HEK293 (cell line): ENCODE measurements around the gene MXI1.

Source experiments
- CTCF ChIA-PET: fragments of 350-600 bp; formaldehyde crosslinking; extraction: SDS; loops from one replicate; lab custom pipeline; 2021; ENCODE audit warnings: antibody characterized with exemption; lab: Yijun Ruan, JAX
- POLR2A ChIA-PET: fragments of 300-600 bp; formaldehyde crosslinking; extraction: SDS; loops from one replicate; lab custom pipeline; 2020; ENCODE audit warnings: antibody characterized with exemption, inconsistent platforms; lab: Yijun Ruan, JAX
- H3K27ac ChIP-seq: fragments of 200-500 bp; sonication (Bioruptor generic); 2 replicates; pipeline ENCODE4 v1.5.1; 2014; ENCODE audit warnings: low read depth, low read length, control low read depth, inconsistent platforms; ENCODE audit errors: extremely low read depth
- H3K36me3 ChIP-seq, 2 experiments: fragments of 200-500 bp in 1 of 2; sonication (Bioruptor generic) in 1 of 2; 1 replicate in 1 of 2; 2 replicates in 1 of 2; pipeline ENCODE4 v1.5.1; 2014 to 2017; ENCODE audit warnings: inconsistent platforms in 2 of 2, low read length in 2 of 2; ENCODE audit not compliant: control insufficient read depth in 2 of 2, insufficient read depth in 1 of 2
- H3K4me1 ChIP-seq: fragments of 200-500 bp; sonication (Bioruptor generic); 2 replicates; pipeline ENCODE4 v1.5.1; 2014; ENCODE audit warnings: mild to moderate bottlenecking, low read length, inconsistent platforms; ENCODE audit not compliant: control insufficient read depth, insufficient read depth
- H3K4me3 ChIP-seq: 2 replicates; pipeline ENCODE4 v1.5.1; 2011; ENCODE audit warnings: low read depth, mild to moderate bottlenecking, control low read depth, low read length, moderate library complexity
- H3K9me3 ChIP-seq: fragments of 200-500 bp; sonication (Bioruptor generic); 2 replicates; pipeline ENCODE4 v1.5.1; 2014; ENCODE audit warnings: low read depth, low read length, inconsistent platforms; ENCODE audit not compliant: control insufficient read depth, insufficient read depth
- MEIS1 ChIP-seq: sonication (generic); formaldehyde crosslinking; IDR thresholded peaks from 2 replicates; pipeline ENCODE4 v1.8.1; 2022; ENCODE audit warnings: missing genetic modification reagents, mild to moderate bottlenecking, borderline replicate concordance
- ZBTB10 ChIP-seq: fragments of 450-650 bp; formaldehyde crosslinking; IDR thresholded peaks from 2 replicates; pipeline ENCODE4 v1.5.1; 2016; ENCODE audit warnings: missing biosample characterization, missing genetic modification characterization
- ZBTB6 ChIP-seq: fragments of 450-650 bp; formaldehyde crosslinking; IDR thresholded peaks from 2 replicates; pipeline ENCODE4 v1.5.1; 2017; ENCODE audit warnings: missing biosample characterization, missing genetic modification characterization
- ZFHX2 ChIP-seq: fragments of 450-650 bp; formaldehyde crosslinking; conservative IDR thresholded peaks from 2 replicates; pipeline ENCODE4 v1.5.1; 2016; ENCODE audit warnings: missing biosample characterization, missing genetic modification characterization
- ZNF132 ChIP-seq: fragments of 450-650 bp; formaldehyde crosslinking; IDR thresholded peaks from 2 replicates; pipeline ENCODE4 v1.5.1; 2017; ENCODE audit warnings: missing biosample characterization, missing genetic modification characterization, borderline replicate concordance
- ZNF248 ChIP-seq: fragments of 450-650 bp; formaldehyde crosslinking; IDR thresholded peaks from 2 replicates; pipeline ENCODE4 v1.5.1; 2017; ENCODE audit warnings: missing biosample characterization, missing genetic modification characterization
- ZNF341 ChIP-seq: fragments of 450-650 bp; formaldehyde crosslinking; IDR thresholded peaks from 2 replicates; pipeline ENCODE4; 2016; ENCODE audit warnings: low read depth, missing biosample characterization, missing genetic modification characterization
- ZNF423 ChIP-seq: fragments of 450-650 bp; formaldehyde crosslinking; IDR thresholded peaks from 2 replicates; pipeline ENCODE4 v1.5.1; 2016; ENCODE audit warnings: missing biosample characterization, missing genetic modification characterization
- ZNF501 ChIP-seq: fragments of 450-650 bp; formaldehyde crosslinking; IDR thresholded peaks from 2 replicates; pipeline ENCODE4 v1.5.1; 2016; ENCODE audit warnings: missing biosample characterization, missing genetic modification characterization
- ZNF510 ChIP-seq: fragments of 450-650 bp; formaldehyde crosslinking; IDR thresholded peaks from 2 replicates; pipeline ENCODE4 v1.5.1; 2018; ENCODE audit warnings: mild to moderate bottlenecking, missing genetic modification characterization, missing biosample characterization; ENCODE audit not compliant: insufficient replicate concordance
- ZNF513 ChIP-seq: fragments of 450-650 bp; IDR thresholded peaks from 2 replicates; pipeline ENCODE4 v1.5.1; 2018; ENCODE audit warnings: missing biosample characterization, missing genetic modification characterization
- ZNF549 ChIP-seq: fragments of 450-650 bp; IDR thresholded peaks from 2 replicates; pipeline ENCODE4 v1.5.1; 2018; ENCODE audit warnings: missing biosample characterization, missing genetic modification characterization, mild to moderate bottlenecking, inconsistent platforms, moderate library complexity
- ZNF658 ChIP-seq: fragments of 450-650 bp; formaldehyde crosslinking; IDR thresholded peaks from 2 replicates; pipeline ENCODE4; 2016; ENCODE audit warnings: missing biosample characterization, missing genetic modification characterization
- ZNF664 ChIP-seq: fragments of 450-650 bp; formaldehyde crosslinking; IDR thresholded peaks from 2 replicates; pipeline ENCODE4 v1.5.1; 2016; ENCODE audit warnings: missing biosample characterization, missing genetic modification characterization
- ZNF792 ChIP-seq: fragments of 450-650 bp; formaldehyde crosslinking; IDR thresholded peaks from 2 replicates; pipeline ENCODE4 v1.5.1; 2016; ENCODE audit warnings: missing biosample characterization, missing genetic modification characterization
- ZNF830 ChIP-seq: fragments of 450-650 bp; IDR thresholded peaks from 2 replicates; pipeline ENCODE4 v1.5.0; 2018; ENCODE audit warnings: missing biosample characterization, missing genetic modification characterization, low read depth, mild to moderate bottlenecking, moderate library complexity
- ZSCAN23 ChIP-seq: fragments of 450-650 bp; formaldehyde crosslinking; IDR thresholded peaks from 2 replicates; pipeline ENCODE4 v1.5.1; 2016; ENCODE audit warnings: missing biosample characterization, missing genetic modification characterization
- TF ChIP-seq, protein P1 (sequence below): fragments of 450-650 bp; formaldehyde crosslinking; IDR thresholded peaks from 2 replicates; pipeline ENCODE4 v1.5.1; 2016; ENCODE audit warnings: missing biosample characterization, missing genetic modification characterization

The MXI1 gene

DNA sequence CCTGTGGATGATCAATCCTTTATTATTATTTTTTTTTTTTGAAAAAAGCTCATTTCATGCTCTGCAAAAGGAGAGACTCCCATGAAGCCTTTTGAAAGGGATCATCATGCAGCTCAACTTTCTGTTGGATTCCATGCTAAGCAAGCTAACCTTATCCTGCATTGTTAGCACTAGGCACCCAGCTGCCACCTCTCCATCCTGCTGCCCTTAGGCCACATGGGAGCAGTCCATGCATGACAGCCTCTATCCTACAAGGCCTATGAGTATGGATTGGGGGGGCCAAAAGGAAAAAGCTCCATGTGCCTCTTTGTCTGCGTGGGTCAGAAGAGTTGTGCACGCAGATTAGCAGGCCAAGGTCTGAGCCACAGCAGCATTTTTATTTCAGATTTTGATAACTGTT lies 78.1 kb downstream of the MXI1 start:
- no peak for TF ChIP-seq ZBTB10 (tag by site-specific recombination)
- no peak for TF ChIP-seq ZNF501
- no peak for TF ChIP-seq ZNF341 (tag by site-specific recombination)
- no peak for TF ChIP-seq ZNF658 (tag by site-specific recombination)
- no peak for TF ChIP-seq ZNF513 (tag by site-specific recombination)
- no peak for TF ChIP-seq ZNF510
- TF ChIP-seq ZFHX2, result no peak
- H3K36me3 ChIP-seq, result peaks cover 37 to 61% of the 10 kb centered on the region in 2 experiments
- H3K9me3 ChIP-seq, result no peaks in the 10 kb centered on the region
- POLR2A ChIA-PET, result interaction anchor here (0.7 to 1.5 kb wide), 3 partner anchors 11 to 77 kb away, joined by 3 to 5 read pairs (median 4); no protein-coding TSS in a partner anchor
- H3K4me3 ChIP-seq, result no peak overlapping the region
- H3K27ac ChIP-seq, result no peak overlapping the region
- H3K4me1 ChIP-seq, result no peaks in the 10 kb centered on the region
- CTCF ChIA-PET, result interaction anchor here (0.6 to 7.6 kb wide), 8 partner anchors 11 to 401 kb away, joined by 3 to 119 read pairs (median 4); no protein-coding TSS in a partner anchor

DNA sequence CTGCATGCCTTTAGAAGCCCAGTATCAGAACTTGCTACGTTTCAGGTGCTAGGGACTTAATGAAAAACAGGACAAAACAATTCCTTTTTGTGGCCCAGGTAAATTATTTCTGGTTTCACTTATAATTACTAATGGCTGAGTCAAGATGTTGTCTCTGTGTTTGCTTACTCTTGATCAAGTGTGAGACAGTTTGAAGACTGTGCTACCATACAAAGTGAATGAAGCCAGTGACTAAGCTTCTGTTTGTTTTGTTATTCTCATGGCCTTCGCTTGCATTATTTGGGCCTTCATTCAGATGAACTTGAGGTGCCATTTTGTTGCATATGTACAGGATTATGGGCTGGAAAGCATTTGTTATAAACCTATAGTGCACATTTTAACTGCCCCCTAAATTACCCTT lies 79.4 kb downstream of the MXI1 start:
- CTCF ChIA-PET, result no interaction called here
- H3K36me3 ChIP-seq, result peaks cover 37 to 68% of the 10 kb centered on the region in 2 experiments
- H3K4me3 ChIP-seq, result no peak overlapping the region
- no peaks in the 10 kb centered on the region for H3K9me3 ChIP-seq
- TF ChIP-seq, protein P1, sequence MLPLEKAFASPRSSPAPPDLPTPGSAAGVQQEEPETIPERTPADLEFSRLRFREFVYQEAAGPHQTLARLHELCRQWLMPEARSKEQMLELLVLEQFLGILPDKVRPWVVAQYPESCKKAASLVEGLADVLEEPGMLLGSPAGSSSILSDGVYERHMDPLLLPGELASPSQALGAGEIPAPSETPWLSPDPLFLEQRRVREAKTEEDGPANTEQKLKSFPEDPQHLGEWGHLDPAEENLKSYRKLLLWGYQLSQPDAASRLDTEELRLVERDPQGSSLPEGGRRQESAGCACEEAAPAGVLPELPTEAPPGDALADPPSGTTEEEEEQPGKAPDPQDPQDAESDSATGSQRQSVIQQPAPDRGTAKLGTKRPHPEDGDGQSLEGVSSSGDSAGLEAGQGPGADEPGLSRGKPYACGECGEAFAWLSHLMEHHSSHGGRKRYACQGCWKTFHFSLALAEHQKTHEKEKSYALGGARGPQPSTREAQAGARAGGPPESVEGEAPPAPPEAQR (tag by site-specific recombination), result no peak
- no peak for TF ChIP-seq ZNF132 (tag by site-specific recombination)
- TF ChIP-seq ZNF792 (tag by site-specific recombination), result no peak
- no peak for TF ChIP-seq ZBTB6 (tag by site-specific recombination)
- no peak for TF ChIP-seq ZSCAN23 (tag by site-specific recombination)
- no peak for TF ChIP-seq ZNF664
- TF ChIP-seq ZNF549 (tag by site-specific recombination), result no peak
- TF ChIP-seq ZNF423, result no peak
- no peak for TF ChIP-seq ZNF248 (tag by site-specific recombination)
- no peak for TF ChIP-seq MEIS1
- TF ChIP-seq ZNF830 (tag by site-specific recombination), result no peak
- H3K4me1 ChIP-seq, result no peaks in the 10 kb centered on the region
- POLR2A ChIA-PET, result no interaction called here
- H3K27ac ChIP-seq, result no peak overlapping the region
